SH-SY5Y (cell line): ENCODE data around the gene GADD45B.

Source experiments
- GATA2 ChIP-seq: IDR thresholded peaks from 2 replicates; pipeline ENCODE4 v1.6.1; 2011; ENCODE audit warnings: mild to moderate bottlenecking, low read depth, low read length
- GATA3 ChIP-seq: IDR thresholded peaks from 2 replicates; pipeline ENCODE4 v1.6.1; 2011; ENCODE audit warnings: low read depth, mild to moderate bottlenecking, low read length, moderate library complexity

- TF ChIP-seq GATA2 (no peak), GATA3 (no peak)
These were observed 8.4 kb downstream of the GADD45B start for GRCh38 chr19:2484178-2484937.
